ENCODE data around the gene PCDHA12. TPM values are rescaled to one million over a fixed set of nuclear protein-coding genes. Genes with fewer than 3 reads are reported as not detected.
"Not testable (repeated sequence)": the region's sequence is repeated elsewhere in the genome, so short reads cannot be mapped to it uniquely, and the experiment has no call there.

Gene PCDHA12
- total RNA-seq, 6 experiments from 2014 or later, result 0.18 to 0.51 (median 0.32) TPM; not detected in 2

GRCh38 chr5:140833993-140834392 is 41.1 kb upstream of the PCDHA12 start, which contains the start of gene PCDHA7:
Gene PCDHA7, plus strand, starts transcription at chr5:140834269. Its CDS starts 115 bp downstream, at chr5:140834384.
- intact Hi-C loops (cut with DNase I), result no loop called here
- H3K4me1 ChIP-seq, result no peaks in the 10 kb centered on the region
- no peaks in the 10 kb centered on the region for H3K9me3 ChIP-seq
- WGBS (ENCODE audit: insufficient coverage, low coverage, low lambda C conversion rate, missing lambda C conversion rate), result 6% methylated on average over 8 of the region's 8 CpGs
- H3K4me3 ChIP-seq, result no peak within 1 kb of the TSS
- no peak within 1 kb of the TSS for H3K27ac ChIP-seq
- DNase-seq (no peak), ATAC-seq (no peak)
- H3K36me3 ChIP-seq, result no peaks in the 10 kb centered on the region
- no peak for TF ChIP-seq POLR2A (IDR thresholded peaks at IDR 0.05)
- peak in 1 of 4 donors; percentile 20 for TF ChIP-seq CTCF (IDR thresholded peaks at IDR 0.05)
- H3K27me3 ChIP-seq, result peaks cover 0 to 3% of the 10 kb centered on the region in 2 donors

GRCh38 chr5:140834439-140835008 is 40.6 kb upstream of the PCDHA12 start:
- intact Hi-C loops (cut with DNase I); ATAC-seq; DNase-seq; H3K36me3 ChIP-seq; H3K27ac ChIP-seq; H3K4me3 ChIP-seq; H3K4me1 ChIP-seq; H3K27me3 ChIP-seq; H3K9me3 ChIP-seq: not testable (repeated sequence)
- 11% methylated on average over 9 of the region's 38 CpGs for WGBS (ENCODE audit: insufficient coverage, low coverage, low lambda C conversion rate, missing lambda C conversion rate)

GRCh38 chr5:140835622-140836510 is 39.2 kb upstream of the PCDHA12 start:
- TF ChIP-seq CTCF (IDR thresholded peaks at IDR 0.05) (no peak), POLR2A (IDR thresholded peaks at IDR 0.05) (no peak)
- H3K4me1 ChIP-seq, result no peaks in the 10 kb centered on the region
- DNase-seq, result no peak
- intact Hi-C loops (cut with DNase I), result no loop called here
- WGBS (ENCODE audit: insufficient coverage, low coverage, low lambda C conversion rate, missing lambda C conversion rate), result 27% methylated on average over 5 of the region's 103 CpGs
- no peaks in the 10 kb centered on the region for H3K9me3 ChIP-seq
- no peaks in the 10 kb centered on the region for H3K36me3 ChIP-seq
- no peak overlapping the region for H3K27ac ChIP-seq
- ATAC-seq, result no peak
- no peak overlapping the region for H3K4me3 ChIP-seq
- peaks cover 0 to 2% of the 10 kb centered on the region in 2 donors for H3K27me3 ChIP-seq

GRCh38 chr5:140840978-140841962 is 33.8 kb upstream of the PCDHA12 start, which contains the start of gene PCDHA8:
Gene PCDHA8, plus strand, starts transcription at chr5:140841187. Its CDS starts 135 bp downstream, at chr5:140841322.
- ATAC-seq (no peak), DNase-seq (no peak)
- peak in 1 of 4 donors; percentile 15 for TF ChIP-seq CTCF (IDR thresholded peaks at IDR 0.05)
- TF ChIP-seq POLR2A (IDR thresholded peaks at IDR 0.05), result no peak
- Histone ChIP-seq H3K27ac (no peak within 1 kb of the TSS), H3K4me3 (no peak within 1 kb of the TSS), H3K9me3 (no peaks in the 10 kb centered on the region), H3K36me3 (no peaks in the 10 kb centered on the region), H3K27me3 (no peaks in the 10 kb centered on the region), H3K4me1 (no peaks in the 10 kb centered on the region)
- WGBS (ENCODE audit: insufficient coverage, low coverage, low lambda C conversion rate, missing lambda C conversion rate), result 20% methylated on average over 28 of the region's 47 CpGs
- intact Hi-C loops (cut with DNase I), result no loop called here
